HG02852 (cell line): ENCODE measurements around the gene ARAP1.

Experiments
- ATAC-seq: cut with Tn5 transposase; IDR thresholded peaks from one replicate; pipeline ENCODE4 v1.9.1; 2021; ENCODE audit warnings: mild to moderate bottlenecking, moderate library complexity; ENCODE audit not compliant: unreplicated experiment

Gene ARAP1

GRCh38 chr11:72744474-72744873 is 7.7 kb downstream of the ARAP1 start:
- ATAC-seq = no peak

- no peak for ATAC-seq
Observed at GRCh38 chr11:72743321-72744221, 8.6 kb downstream of the ARAP1 start.

GRCh38 chr11:72742513-72743320 is 9.5 kb downstream of the ARAP1 start:
- ATAC-seq = no peak

GRCh38 chr11:72741849-72742512 is 10.2 kb downstream of the ARAP1 start:
- ATAC-seq = no peak

GRCh38 chr11:72741429-72741833 is 10.8 kb downstream of the ARAP1 start:
- no peak for ATAC-seq

- ATAC-seq = no peak
Observed at GRCh38 chr11:72740562-72741428, 11.4 kb downstream of the ARAP1 start.

- no peak for ATAC-seq
Observed at GRCh38 chr11:72740060-72740424, 12.2 kb downstream of the ARAP1 start.

- no peak for ATAC-seq
Observed at GRCh38 chr11:72739240-72740059, 12.8 kb downstream of the ARAP1 start.

GRCh38 chr11:72738199-72739141 is 13.7 kb downstream of the ARAP1 start:
- ATAC-seq = peak; percentile 44

- no peak for ATAC-seq
Observed at GRCh38 chr11:72737336-72737735, 14.9 kb downstream of the ARAP1 start.

- no peak for ATAC-seq
Observed at GRCh38 chr11:72736452-72737069, 15.6 kb downstream of the ARAP1 start.

- ATAC-seq = no peak
Observed at GRCh38 chr11:72735495-72736027, 16.6 kb downstream of the ARAP1 start.

- ATAC-seq = no peak
Observed at GRCh38 chr11:72732329-72732728, 19.9 kb downstream of the ARAP1 start.

GRCh38 chr11:72730737-72731136 is 21.5 kb downstream of the ARAP1 start:
- ATAC-seq = no peak

GRCh38 chr11:72730243-72730642 is 22.0 kb downstream of the ARAP1 start:
- no peak for ATAC-seq

GRCh38 chr11:72727521-72727920 is 24.7 kb downstream of the ARAP1 start:
- ATAC-seq = no peak

- ATAC-seq = no peak
Observed at GRCh38 chr11:72726266-72727220, 25.7 kb downstream of the ARAP1 start.
